ENCODE results near the gene ADTRP.

The ADTRP gene

DNA sequence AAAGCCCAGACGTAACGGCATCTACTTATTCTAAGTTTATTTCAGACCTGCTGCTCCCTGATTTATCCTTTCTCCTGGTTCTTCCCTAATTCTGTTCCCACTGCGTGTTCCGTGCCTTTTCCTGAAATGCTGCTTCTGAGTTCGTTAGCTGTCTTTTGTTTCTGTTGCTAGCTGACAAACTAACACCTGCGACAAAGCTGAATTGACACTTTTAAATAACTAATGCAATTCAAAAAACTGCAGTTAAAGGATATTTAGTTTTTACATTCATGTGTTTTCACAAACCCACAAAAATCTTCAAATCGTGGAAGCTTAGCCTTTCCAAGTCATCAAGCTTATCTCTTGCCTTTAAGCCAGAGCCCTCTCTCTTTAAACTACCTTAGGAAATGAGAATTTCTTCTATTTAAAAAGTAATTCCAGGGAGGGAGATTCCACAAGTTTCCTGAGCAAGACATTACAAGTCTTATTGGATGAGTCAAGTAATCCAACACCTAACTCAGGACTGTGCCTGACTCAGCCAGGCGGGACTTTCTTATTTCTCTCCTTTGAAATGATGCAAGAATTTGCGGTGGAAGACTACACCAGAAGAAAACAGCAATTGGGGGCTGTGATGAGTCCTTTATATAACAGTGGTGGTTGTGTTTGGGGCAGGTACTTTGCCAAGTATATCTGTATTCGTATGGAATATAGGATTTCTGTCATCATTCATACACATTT lies 6.3 kb downstream of the ADTRP start:
- no peak for DNase-seq

DNA sequence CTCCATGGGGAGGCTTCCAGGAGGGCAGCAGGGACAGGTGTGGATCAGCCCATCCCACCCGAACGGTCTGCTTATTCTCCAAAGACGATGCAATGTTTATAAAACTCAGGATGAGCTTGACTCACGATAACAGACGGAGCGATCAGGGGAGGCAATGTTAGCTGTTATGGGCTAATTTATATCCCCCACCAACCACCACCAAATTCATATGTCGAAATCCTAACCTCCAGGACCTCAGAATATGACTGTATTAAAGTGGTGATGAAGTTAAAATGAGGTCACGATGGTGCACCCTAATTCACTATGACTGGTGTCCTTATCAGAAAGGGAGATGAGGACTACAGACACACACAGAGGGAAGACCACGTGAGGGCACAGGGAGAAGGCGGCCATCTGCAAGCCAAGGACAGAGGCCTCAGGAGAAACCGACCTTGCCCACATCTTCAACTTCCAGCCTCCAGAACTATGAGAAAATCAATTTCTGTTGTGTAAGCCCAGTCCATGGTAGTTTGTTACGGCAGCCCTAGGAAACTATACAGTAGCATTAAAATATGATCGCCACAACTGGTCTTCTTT lies 7.0 kb downstream of the ADTRP start:
- no peak for DNase-seq

DNA sequence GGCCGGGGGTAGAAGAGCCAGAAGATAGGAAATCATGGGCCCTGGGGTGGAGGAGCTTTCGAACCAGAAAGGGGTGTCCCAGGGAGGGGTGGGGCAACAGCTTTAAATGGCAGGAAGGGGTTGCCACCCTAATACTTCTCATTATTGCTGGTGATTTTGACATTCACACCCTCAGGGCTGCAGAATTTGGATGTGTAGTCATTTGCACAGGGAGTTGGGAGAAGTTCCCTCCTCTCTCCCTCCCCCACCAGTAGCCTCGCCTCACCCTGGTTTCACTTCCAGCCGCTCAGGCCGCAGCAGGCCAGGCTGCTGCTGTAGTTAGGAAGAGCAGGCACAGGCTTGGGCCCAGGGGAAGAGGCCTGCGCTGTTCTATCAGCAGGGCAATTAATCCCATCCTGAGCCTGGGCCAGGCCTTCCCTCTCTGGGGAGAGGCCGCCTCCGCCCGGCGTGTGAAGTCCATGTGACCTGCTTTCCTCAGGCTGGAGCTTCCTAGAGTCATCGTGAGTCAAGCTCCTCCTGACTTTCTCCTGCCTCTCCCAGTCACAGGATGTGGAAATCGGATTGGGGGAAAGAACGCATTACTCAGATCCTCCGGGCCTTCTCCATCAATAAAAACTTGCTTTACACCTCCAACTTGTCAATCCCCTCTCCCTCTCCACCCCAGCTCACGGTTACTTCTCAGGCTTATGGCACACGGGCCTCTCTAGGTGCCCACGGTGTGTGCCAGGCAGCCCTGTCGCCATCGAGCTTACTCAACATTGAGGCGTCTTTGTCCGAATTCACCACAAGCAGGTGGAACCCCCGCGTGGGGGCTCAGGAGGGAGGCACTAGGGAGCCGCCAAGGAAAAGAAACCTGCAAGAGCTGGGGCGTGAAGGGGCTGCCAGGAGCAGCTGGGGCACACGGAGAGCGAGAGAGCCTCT lies 7.8 kb downstream of the ADTRP start:
- no peak for DNase-seq

DNA sequence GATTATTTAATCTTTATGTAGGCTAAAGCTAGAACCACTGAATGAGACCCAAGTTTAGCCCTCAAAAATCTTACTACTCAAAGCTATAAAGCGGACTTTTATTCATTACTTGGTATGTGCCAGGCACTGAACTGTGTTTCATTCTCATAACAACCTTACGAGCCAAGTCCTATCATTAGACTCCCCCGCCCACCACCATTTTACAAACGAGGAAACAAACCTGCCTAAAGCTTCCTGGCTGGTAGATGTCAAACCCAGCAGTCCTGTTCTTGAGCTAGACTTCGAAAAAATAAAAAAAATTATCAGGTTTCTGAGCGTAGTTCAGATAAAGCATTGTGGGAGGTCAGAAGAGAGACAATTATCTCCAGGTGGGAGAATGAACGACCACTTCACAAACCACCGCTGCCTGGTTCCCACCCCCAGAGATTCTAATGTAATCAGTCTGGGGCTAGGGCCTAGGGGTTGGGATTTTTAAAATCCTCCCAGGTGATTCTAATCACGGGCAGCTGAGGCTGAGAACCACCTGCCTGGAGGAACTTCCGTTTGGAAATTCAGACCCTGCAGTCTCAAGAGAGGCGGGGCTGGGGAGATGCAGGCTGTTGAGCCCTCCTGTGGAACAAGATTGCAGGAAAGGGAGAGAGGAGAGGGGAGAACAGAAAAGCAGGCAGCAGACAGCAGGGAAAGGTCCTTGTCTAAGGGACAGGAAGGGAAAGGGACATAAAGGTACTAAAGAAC lies 8.6 kb downstream of the ADTRP start:
- DNase-seq: no peak

DNA sequence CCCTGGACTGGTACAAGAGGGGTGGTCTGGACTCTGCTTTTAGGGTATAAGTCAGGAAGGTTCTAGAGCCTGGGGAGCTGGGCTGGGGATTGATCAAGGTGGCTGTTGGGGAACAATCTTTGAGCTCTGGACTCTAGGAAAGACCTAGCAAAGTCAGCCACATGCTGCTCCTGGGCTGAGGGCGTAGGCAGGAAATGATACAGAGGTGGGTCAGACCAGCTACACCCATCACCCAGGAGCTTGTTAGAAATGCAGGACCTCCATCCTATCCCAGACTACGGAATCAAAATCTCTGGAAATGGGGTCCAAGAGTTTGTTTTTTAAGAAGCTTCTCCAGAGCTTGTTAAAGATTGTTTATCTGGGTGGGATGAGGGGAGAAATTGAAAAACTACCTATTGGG lies 9.4 kb downstream of the ADTRP start:
- no peak for DNase-seq

DNA sequence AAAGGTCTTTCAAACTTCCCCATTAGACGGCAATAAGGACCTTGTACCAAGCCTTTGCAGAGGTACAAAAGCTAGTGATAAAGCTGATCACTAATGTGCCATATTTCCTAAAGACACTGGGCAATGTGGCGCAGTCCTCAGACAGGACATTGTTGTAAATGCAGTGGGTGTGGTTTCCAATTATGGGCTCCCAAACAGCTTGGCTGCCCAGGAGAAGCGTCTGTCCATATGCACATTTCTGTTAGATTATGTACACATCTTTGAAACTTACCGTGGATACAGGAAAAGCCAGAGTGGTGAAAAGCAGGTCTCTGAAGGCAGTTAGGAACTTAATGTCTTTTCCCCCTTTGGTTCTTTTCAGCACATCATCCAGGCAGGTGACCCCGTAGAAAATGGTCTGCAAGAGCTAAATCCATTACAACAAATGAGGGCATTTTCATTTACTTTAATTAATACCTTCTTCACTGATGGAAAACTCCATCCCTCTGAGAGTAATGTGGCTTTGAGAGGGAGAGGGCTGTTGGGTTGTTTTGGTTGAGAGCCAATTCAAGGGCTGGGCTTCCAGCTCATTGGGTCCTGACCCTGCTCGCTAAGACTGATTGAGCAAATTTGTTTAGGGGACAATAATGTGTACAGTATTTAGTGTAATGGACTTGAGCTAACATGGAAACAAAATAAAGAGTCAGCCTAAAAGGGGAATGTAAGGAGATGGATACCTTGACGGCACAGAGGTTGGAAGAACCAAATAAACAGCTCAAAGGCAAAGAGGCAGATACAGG lies 10.4 kb downstream of the ADTRP start:
- no peak for DNase-seq

DNA sequence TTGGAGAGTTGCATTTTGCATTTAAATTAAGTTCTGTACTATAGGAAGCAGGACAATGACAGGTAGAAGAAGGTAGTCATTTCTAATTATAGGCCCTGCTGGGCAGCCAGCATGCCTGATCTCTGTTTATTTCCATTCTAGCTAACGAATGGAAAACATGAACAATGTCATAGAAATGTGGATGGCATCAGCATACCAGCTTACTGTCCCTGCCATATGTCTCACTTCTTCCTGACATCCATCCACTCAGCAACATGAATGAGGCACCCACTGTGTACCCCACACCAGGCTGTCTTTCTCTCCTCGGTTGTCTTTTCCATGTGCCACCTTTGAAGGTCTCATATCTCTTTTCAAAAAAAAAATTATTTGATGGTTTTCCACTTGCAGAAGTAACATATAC lies 11.1 kb downstream of the ADTRP start:
- no peak for DNase-seq

DNA sequence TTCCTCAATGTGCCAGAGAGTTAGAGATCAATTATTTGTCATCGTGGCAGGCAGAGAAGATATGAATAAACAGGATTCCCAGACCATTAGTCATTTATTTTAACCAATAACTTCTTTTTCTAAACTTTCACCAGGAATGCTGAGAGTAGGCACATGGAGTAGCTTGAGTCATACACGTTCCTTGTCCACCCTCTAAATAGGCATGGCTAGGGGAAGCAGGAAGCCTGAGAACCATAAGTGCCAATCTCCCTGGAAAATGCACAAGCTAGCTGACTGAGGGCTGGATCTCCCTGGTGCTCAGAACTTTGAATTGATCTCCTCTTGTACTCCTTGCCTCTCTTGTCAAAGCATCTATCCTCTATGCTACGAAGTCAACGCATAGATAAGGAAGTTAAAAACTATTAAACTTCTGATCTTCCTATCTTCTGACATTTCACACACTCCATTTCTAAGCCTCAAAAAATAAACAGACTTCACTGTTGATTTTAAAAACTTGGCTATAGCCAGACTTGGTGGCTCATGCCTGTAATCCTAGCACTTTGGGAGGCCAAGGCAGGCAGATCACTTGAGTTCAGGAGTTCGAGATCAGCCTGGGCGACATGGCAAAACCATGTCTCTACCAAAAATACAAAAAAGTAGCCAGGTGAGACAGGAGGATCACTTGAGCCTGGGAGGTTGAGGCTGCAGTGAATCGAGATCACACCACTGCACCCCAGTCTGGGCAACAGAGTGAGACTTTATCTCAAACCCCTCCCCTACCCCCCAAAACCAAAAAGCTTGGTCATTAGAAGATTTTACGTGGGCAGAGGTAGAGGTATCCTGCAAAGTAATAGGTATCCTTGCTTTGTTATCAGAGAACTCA lies 11.8 kb downstream of the ADTRP start:
- no peak for DNase-seq

DNA sequence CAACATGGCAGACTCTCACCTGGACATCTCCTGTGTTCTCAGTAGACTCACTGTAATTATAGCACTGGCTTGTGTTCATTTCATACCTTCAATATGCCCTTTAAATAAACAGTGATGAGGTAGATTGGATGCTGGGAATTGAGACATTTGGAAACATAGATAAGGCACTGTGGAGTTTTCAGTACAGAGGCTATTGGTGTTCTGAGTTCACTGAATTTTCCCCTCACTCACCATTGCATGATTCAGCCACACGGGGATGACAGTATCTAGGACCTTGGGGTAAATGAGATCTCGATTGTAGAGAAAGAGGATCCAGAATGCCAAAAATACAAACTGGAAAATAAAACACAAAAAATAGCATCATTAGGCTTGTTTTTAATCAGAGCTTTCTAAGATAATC lies 12.6 kb downstream of the ADTRP start:
- no peak for DNase-seq

DNA sequence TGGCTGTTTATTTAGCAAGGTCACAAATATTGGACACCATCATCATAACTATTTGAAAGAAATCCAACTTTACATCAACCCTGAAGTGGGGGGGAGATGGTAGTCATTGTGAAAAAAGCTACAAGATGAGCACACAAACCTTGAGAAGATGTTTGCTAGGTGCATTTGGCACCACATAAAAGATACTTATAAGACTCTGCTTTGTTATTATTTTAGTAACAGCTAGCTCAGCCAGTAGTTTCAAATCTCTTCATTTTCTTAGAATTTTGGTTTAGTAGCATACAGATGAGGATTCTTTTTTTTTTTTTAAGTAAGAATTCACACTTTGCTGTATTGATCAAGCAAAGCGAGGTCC lies 14.4 kb downstream of the ADTRP start:
- no peak for DNase-seq

DNA sequence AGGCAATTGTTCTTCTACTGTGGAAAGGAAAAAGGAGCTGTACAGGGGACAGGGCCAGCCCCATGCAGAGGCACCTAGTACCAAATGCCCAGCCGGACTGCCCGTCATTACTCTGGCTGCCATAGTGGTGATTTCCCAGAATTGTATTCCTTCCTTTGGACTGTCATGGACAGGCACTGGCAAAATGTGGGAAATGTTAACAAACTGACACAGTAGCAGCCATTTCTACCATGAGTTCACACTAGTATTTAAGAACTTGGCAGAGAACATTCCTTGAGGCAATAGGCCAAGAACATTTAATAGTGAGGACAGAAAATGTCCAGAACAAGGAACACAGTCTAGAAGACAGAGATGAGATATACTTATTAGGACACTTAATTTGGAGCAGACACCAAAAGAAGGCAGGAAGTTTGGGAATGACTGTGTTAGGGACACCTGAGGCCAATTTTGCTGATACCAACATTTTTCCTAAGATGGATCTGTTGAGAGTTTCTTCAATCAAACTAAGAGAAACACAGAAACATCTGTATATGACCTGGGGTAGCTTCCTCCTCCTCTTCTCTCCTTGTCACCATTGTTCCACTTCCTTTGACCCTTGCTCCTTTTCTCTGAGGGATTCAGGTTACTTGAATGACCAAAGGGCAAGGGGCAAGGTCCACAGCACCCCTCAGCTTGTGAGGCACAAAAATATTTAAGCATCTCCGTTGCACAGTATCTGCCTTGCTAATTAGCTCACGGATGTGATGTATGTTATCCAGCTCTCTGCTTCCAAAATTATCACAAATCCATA lies 14.9 kb downstream of the ADTRP start:
- DNase-seq: no peak

DNA sequence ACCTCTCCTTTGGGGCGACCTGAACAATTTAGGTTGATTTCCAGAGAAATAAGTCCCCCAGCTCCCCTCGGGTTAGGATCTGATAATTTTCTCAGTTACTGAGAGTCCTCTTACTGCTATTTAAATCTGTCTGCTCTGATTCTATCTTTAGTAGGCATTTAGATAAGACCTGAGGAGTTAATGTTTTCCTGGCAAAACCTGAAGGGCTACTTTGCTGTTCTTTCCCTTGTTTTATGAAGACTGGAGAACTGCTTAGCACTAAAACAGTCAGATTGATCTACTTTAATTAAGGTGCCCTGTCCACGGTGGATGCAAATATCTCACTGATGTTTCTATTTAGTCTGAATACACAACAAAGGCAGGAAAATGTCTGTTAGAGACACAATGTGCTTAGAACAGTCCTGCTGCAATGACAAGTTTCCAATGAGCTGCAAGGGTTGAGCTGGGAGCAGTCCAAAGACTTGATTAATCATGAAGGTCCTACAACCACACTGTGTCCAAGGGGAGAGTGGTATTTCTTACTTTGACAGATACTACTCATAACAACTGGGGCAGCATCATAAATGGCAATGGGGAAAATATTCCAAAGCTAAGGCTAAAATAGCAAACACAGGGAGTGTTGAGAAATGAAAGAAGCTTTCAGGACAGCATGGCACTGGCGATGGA lies 15.7 kb downstream of the ADTRP start:
- DNase-seq: no peak

DNA sequence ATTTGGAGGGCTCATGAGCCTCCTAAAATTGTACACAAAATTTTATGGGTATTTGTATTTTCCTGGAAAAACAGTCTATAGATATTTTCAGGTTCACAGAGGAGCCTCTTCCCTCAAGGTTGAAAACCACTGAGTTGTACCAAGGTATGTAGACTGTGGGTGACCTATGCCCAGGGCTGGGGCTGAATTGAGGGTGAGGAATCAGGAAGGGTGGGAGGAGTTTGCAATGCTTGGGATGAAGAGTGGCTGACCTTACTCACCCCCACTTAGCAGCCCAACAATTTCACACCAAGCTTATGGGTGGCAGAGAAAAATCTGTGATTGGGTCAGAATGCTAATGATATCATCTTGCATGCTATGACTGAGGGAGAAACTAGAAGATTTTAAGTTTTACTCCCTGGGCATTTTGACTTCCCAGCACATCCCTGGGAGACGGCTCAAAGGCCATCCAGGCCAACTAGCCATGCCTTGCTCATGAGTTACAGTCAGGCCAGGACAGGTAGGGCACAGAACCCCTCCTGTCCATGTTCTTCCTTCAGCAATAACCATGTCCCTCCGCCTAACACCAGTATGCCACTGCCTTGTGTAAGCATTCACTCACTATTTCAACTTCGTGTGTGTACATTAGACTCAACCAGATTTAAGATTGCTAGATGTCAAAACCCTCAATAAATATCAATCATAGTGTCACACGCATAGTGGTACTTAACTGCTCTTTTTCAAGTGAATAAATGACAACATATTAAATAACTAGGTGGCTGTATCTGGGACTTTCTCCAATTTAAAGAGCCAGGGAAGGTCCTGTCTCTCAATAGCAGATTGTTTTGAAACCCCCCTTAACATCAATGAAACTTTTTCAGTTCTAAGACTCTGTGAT lies 16.6 kb downstream of the ADTRP start:
- DNase-seq: no peak

DNA sequence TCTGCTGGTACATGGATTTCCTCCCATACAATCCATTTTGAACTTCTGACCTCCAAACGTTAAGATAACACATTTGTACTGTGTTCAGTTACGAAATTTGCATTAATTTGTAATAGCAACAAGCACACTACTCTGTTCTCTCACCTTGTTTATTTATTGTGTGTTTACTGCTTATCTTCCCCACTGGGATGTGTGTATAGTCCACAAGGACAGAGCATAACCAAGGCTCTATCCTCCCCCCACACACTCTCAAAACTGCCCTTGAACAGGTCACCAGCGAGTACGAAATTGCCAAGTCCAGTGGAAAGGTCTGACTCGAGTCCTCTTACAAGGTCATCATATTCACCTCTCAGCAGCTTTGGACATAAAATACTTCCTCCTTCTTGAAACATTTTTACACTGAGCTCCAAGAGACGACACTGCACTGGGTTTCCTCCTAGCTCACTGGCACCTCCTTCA lies 18.6 kb downstream of the ADTRP start:
- DNase-seq: no peak

DNA sequence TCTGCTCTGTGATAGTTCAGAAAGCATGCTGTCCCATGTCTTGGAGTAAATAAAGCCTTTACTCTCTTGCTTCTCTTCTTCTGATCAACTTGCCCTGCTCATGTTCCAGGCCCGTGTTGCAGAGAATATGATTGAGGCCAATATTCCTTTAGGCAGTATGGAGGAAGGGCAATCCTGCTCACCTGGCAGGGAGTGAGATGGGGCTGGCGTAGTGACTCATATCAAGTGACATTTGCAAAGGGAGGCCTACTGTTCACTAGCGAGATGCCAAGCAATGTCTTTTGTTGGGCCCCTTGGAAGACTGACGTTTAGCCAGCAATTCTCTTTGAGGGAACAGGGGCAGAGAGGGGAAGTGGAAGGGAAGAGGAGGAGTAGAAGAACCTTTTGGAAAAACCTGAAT lies 19.7 kb downstream of the ADTRP start:
- DNase-seq: no peak

DNA sequence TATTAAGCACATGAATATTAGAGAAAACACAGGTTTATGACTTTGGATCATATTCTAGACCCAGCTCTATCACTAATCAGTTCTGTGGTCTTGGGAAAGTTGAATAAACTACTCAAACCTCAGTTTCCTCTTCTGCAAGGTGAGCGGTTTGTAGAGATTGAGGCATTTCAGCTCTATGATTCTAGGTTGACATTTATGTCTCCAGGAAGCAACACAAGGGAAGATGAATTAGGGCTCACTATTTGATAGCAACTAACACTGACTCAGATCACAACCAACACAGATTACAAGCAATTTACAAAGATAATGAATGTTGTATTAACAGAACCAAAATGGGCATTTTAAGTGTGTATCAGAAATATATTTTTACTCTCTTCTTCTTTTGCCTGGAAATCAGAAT lies 21.9 kb downstream of the ADTRP start:
- DNase-seq: no peak

DNA sequence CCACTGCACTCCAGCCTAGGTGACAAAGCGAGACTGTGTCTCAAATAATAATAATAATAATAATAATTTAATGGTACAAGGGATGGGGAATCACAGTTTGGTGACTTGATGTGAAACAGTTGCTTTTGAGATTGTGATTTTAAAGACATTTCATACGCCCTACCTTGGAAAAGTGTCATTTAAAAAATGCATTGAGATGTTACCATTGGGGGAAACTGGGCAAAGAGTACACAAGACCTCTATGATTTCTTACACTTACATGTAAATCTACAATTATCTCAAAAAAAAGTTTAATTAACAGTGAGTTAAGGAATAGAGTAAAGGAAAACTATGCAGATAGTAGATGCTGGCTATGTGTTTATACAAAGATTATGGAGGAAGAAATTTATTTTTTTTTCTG lies 22.3 kb downstream of the ADTRP start:
- no peak for DNase-seq

DNA sequence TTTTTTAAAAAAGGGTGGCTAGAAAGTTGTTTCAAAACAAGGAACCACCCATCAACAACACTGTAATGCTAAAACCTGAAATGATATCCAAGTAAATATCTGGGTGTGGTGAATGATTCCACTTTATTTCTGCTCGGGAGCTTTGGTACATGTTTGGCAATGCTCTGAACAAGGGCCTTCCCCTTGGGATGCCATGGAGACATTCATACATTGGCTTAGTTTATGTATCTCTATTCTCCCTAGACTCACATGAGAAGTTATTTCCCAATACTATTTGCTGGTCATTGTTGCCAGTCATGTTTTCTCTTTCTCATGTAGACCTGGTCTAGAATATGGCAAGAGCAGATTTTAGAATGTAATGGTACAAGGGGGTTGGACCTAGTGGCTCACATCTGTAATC lies 22.9 kb downstream of the ADTRP start:
- DNase-seq: no peak
